Ascending aorta (tissue), 2 donors: ENCODE data around the gene EEF1AKMT4. TPM values are rescaled to one million over a fixed set of nuclear protein-coding genes. Genes with fewer than 3 reads are reported as not detected.

Source experiments
- DNase-seq, 2 donors: peaks; one replicate each; pipeline ENCODE4 v3.0.0-alpha.2; 2019; ENCODE audit warnings: low spot score in 2 of 2
- H3K27ac ChIP-seq, 2 donors: fragments of 200-600 bp; sonication (generic); one replicate each; pipeline ENCODE4 v1.5.1; 2016 to 2017; ENCODE audit warnings: mild to moderate bottlenecking in 1 of 2
- H3K27me3 ChIP-seq: fragments of 200-600 bp; sonication (generic); one replicate; pipeline ENCODE4 v1.5.1; 2017
- H3K36me3 ChIP-seq, 2 donors: fragments of 200-600 bp; sonication (generic); one replicate each; pipeline ENCODE4 v1.5.1; 2016
- H3K4me1 ChIP-seq, 2 donors: fragments of 200-600 bp; sonication (generic); one replicate each; pipeline ENCODE4 v1.5.1; 2016 to 2017; ENCODE audit warnings: mild to moderate bottlenecking in 1 of 2
- H3K4me3 ChIP-seq, 2 donors: fragments of 200-600 bp; sonication (generic); one replicate each; pipeline ENCODE4 v1.5.1; 2016 to 2017; ENCODE audit warnings: mild to moderate bottlenecking in 1 of 2
- H3K9me3 ChIP-seq, 2 donors: fragments of 200-600 bp; sonication (generic); one replicate each; pipeline ENCODE4 v1.5.1; 2016
- intact Hi-C: fragments of 100-400 bp; cut with DNase I; formaldehyde crosslinking; loops from one replicate; pipeline ENCODE4 v1.15.1; 2023
- total RNA-seq: library from RNA; depleted of rRNA; stranded (reverse); fragments of >200 nt; gene quantifications from one replicate; pipeline ENCODE4 v1.1.0, GENCODE V29; 2016
- TF ChIP-seq, protein P1 (sequence below), 3 experiments: fragments of 200-600 bp in 2 of 3; fragments of 450-650 bp in 1 of 3; sonication (generic) in 2 of 3; IDR thresholded peaks; one replicate each; pipeline ENCODE4 v1.5.1; 2016 to 2019; ENCODE audit warnings: antibody characterized with exemption in 3 of 3, mild to moderate bottlenecking in 1 of 3, moderate library complexity in 1 of 3

EEF1AKMT4 gene
- total RNA-seq, 1 donor from 2014 or later: 4.8 TPM

DNA sequence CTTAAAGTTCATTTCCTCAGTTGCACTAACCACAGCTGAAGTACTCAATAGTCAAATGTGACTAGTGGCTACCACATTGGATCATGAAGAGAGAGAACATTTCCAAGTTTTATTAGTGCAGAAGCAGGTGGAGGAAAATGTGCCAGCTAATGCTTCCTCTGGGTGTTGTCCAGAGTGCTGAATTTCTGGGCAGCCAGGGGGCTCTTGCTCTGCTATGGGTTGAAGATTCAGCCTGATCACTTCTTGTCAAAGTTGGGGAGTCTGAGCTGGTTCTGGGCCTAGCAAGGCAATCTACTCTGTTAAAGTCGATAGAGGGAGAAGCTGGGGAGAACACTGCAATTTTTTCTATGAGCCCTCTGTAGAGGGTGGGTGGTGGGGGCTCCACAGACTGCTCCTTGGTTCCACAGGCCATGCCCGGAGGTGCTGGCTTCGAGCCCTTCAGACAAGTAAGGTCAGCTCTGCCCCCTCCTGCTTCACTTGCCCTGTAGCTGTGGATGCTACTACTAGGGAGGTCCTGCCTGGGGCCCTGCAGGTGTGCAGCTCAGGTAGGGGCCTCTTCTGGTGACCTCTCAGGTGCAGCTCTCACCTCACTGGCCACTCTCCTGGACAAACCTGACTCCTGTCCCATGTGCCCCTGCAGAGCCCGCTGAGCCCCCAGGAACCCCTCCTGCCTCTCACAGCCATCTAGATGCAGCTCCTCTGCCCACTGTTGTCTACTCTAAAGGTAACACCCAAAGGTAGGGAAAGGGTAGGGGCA is 8.9 kb upstream of the EEF1AKMT4 start:
- intact Hi-C loops: no loop called here
- Histone ChIP-seq H3K36me3 (peaks cover 31 to 35% of the 10 kb centered on the region in 2 donors), H3K4me3 (no peak overlapping the region), H3K9me3 (no peaks in the 10 kb centered on the region), H3K4me1 (no peaks in the 10 kb centered on the region), H3K27me3 (no peaks in the 10 kb centered on the region), H3K27ac (no peak overlapping the region)
- TF ChIP-seq, protein P1, sequence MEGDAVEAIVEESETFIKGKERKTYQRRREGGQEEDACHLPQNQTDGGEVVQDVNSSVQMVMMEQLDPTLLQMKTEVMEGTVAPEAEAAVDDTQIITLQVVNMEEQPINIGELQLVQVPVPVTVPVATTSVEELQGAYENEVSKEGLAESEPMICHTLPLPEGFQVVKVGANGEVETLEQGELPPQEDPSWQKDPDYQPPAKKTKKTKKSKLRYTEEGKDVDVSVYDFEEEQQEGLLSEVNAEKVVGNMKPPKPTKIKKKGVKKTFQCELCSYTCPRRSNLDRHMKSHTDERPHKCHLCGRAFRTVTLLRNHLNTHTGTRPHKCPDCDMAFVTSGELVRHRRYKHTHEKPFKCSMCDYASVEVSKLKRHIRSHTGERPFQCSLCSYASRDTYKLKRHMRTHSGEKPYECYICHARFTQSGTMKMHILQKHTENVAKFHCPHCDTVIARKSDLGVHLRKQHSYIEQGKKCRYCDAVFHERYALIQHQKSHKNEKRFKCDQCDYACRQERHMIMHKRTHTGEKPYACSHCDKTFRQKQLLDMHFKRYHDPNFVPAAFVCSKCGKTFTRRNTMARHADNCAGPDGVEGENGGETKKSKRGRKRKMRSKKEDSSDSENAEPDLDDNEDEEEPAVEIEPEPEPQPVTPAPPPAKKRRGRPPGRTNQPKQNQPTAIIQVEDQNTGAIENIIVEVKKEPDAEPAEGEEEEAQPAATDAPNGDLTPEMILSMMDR (IDR thresholded peaks at IDR 0.05): no peak
- DNase-seq: no peak

DNA sequence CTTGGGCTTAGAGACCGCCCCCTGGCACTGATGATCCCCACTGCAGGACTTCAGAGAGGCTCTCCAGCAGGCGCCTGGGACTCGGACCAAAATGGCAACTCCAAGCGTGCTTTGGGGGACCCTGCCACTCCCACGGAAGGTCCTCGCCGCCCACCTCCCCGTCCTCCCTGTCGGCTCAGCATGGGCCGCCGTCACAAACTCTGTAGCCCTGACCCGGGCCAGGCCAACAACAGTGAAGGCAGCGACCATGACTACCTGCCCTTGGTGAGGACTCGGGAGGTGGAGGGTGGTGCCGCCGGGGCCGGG is 8.4 kb upstream of the EEF1AKMT4 start:
- H3K4me3 ChIP-seq: no peak overlapping the region
- no peaks in the 10 kb centered on the region for H3K9me3 ChIP-seq
- no peaks in the 10 kb centered on the region for H3K27me3 ChIP-seq
- H3K36me3 ChIP-seq: peaks cover 31 to 38% of the 10 kb centered on the region in 2 donors
- TF ChIP-seq, protein P1 (IDR thresholded peaks at IDR 0.05): no peak
- H3K27ac ChIP-seq: no peak overlapping the region
- no peak for DNase-seq
- no peaks in the 10 kb centered on the region for H3K4me1 ChIP-seq
- intact Hi-C loops: no loop called here

DNA sequence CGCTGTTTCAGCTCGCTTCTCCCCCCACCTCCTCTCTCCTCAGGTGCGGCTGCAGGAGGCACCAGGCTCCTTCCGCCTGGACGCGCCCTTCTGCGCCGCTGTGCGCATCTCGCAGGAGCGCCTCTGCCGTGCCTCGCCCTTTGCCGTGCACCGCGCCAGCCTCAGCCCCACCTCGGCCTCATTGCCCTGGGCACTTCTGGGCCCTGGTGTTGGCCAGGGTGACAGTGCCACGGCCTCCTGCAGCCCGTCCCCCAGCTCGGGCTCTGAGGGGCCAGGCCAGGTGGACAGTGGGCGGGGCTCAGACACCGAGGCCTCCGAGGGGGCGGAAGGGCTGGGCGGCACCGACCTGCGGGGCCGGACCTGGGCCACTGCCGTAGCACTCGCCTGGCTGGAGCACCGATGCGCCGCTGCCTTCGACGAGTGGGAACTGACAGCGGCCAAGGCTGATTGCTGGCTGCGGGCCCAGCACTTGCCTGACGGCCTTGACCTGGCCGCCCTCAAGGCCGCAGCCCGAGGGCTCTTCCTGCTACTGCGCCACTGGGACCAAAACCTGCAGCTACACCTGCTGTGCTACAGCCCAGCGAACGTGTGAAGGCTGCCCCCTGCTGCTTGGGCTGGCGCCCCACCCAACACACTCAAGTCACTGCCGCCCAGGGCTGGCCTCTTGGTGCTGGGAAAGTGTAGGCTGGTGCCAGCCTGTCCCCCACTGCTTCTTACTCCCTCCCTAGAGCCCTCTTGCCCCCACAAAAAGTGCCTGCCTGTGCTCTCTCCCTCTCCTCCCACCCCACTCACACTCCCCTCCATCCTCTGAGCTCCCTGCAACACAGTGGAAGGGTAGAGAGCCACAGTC is 7.8 kb upstream of the EEF1AKMT4 start:
- H3K9me3 ChIP-seq: no peaks in the 10 kb centered on the region
- H3K4me3 ChIP-seq: no peak overlapping the region
- TF ChIP-seq, protein P1 (IDR thresholded peaks at IDR 0.05): peak in 1 of 3 experiments; percentile 24
- no peak overlapping the region for H3K27ac ChIP-seq
- peaks cover 31 to 38% of the 10 kb centered on the region in 2 donors for H3K36me3 ChIP-seq
- intact Hi-C loops: no loop called here
- no peaks in the 10 kb centered on the region for H3K27me3 ChIP-seq
- no peaks in the 10 kb centered on the region for H3K4me1 ChIP-seq
- DNase-seq: no peak

DNA sequence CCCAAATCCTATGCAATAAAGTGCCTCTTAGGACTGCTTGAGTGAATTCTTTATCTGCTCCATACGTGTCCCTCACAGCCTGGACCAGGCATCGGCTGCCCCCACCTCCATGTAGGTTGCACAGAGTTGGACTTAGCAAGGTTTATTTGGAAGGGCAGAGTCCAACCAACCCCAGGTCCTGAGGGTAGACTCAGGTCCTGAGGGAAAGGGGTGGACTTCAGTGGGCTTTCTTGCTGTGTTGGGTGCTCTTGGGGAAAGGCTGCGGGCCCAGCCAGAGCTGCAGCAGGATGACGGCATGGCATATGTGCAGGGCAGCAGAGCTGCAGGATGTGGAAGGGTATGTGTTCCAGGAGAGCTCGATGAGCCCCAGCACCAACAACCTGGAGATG is 7.2 kb upstream of the EEF1AKMT4 start:
- H3K4me3 ChIP-seq: no peak overlapping the region
- H3K4me1 ChIP-seq: no peaks in the 10 kb centered on the region
- H3K27ac ChIP-seq: no peak overlapping the region
- intact Hi-C loops: no loop called here
- no peaks in the 10 kb centered on the region for H3K9me3 ChIP-seq
- no peaks in the 10 kb centered on the region for H3K27me3 ChIP-seq
- DNase-seq: no peak
- TF ChIP-seq, protein P1 (IDR thresholded peaks at IDR 0.05): no peak
- peaks cover 31 to 38% of the 10 kb centered on the region in 2 donors for H3K36me3 ChIP-seq

DNA sequence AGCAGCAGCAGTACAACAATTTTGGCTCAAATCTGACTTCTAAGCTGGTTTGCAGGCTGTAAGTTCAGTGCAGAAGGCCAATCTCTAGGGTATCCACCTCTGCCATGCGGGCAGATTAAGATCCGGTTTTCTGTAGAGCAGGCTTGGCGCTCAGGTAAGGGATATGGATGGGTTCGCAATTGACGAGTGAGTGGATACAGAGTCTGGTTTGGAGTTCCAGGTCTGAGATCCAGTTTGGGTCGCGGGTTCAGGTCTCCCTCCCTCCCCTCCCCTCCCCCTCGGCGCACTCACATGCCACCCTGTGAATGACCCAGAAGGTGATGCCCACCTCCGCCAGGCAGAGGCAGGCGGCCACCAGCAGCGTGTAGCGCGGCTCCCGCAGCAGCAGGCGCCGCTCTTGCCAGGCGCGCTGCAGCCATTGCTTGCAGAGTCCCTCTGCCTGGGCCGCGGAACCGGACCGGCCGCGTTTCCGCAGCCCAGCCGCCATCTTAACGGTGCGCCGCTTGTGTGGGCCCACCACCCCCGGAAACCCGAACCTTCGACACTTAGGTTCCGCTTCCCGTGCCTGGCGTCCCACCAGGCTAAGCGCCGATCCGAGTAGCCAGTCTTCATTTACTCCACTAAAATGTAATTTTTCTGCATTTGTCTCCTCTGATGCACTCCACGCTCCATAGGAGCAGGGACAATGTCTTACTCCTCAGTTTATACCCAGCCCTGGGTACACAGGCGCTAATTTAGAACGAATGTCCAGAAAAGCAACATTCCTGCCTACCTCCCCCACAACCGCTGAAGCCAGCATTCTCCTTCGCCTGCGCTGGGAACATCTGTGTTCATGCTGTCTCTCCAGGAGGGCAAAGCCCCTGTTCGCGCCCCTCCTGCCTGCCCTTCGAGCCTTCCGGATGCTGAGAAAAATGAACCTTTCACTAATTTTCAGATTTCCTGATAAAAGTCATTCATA is 739 bp upstream of the EEF1AKMT4 start, which contains the start of gene ALG3:
Gene ALG3, minus strand, starts transcription at position 509 of the 958 bp plus-strand sequence. Its CDS starts 22 bp downstream, at position 487.
- Histone ChIP-seq H3K9me3 (no peaks in the 10 kb centered on the region), H3K27ac (peak within 1 kb of the TSS; percentile 58 to 64), H3K4me1 (peaks cover 0 to 14% of the 10 kb centered on the region in 2 donors), H3K36me3 (peaks cover 18 to 21% of the 10 kb centered on the region in 2 donors), H3K27me3 (no peaks in the 10 kb centered on the region), H3K4me3 (peak within 1 kb of the TSS; percentile 70 to 86)
- intact Hi-C loops: loop anchor here (1.0 to 5.0 kb wide), 7 partner anchors 51 to 351 kb away; partner anchors contain the start of genes ABCF3, AP2M1, DVL3 and EIF2B5
- peak in 1 of 2 donors; percentile 87 for DNase-seq
- TF ChIP-seq, protein P1 (IDR thresholded peaks at IDR 0.05): no peak
